Neuronal stem cell (in vitro differentiated cells): ENCODE results near the gene PTPRM.

ENCODE experiments used
- DNase-seq: peaks from one replicate; pipeline ENCODE4 v3.0.0-alpha.2; 2013; ENCODE audit warnings: low spot score
- H2AFZ ChIP-seq: one replicate; pipeline ENCODE4 v1.6.1; 2013; ENCODE audit warnings: mild to moderate bottlenecking, low read length, inconsistent platforms
- H2AK5ac ChIP-seq: 2 replicates; pipeline ENCODE4 v1.6.1; 2013; ENCODE audit warnings: low read depth, mild to moderate bottlenecking, inconsistent platforms, low read length, moderate library complexity, mixed read lengths
- H2BK120ac ChIP-seq: 2 replicates; pipeline ENCODE4 v1.6.1; 2013; ENCODE audit warnings: low read depth, mild to moderate bottlenecking, inconsistent platforms, low read length, moderate library complexity, mixed read lengths
- H2BK12ac ChIP-seq: one replicate; pipeline ENCODE4 v1.6.1; 2013; ENCODE audit warnings: low read length, inconsistent platforms
- H2BK15ac ChIP-seq: 2 replicates; pipeline ENCODE4 v1.6.1; 2013; ENCODE audit warnings: mild to moderate bottlenecking, low read length, inconsistent platforms, mixed read lengths
- H2BK5ac ChIP-seq: one replicate; pipeline ENCODE4 v1.6.1; 2013; ENCODE audit warnings: inconsistent platforms, mild to moderate bottlenecking, low read length, moderate library complexity
- H3K14ac ChIP-seq: one replicate; pipeline ENCODE4 v1.6.1; 2013; ENCODE audit warnings: low read length, inconsistent platforms
- H3K18ac ChIP-seq: 2 replicates; pipeline ENCODE4 v1.6.1; 2013; ENCODE audit warnings: low read length, inconsistent platforms
- H3K23ac ChIP-seq: 2 replicates; pipeline ENCODE4 v1.6.1; 2013; ENCODE audit warnings: low read depth, mild to moderate bottlenecking, mixed read lengths, low read length, inconsistent platforms; ENCODE audit not compliant: poor library complexity
- H3K27ac ChIP-seq: replicated peaks from 3 replicates; pipeline ENCODE4 v1.5.1; 2013; ENCODE audit warnings: low read length, inconsistent platforms
- H3K27me3 ChIP-seq, 3 experiments: 2 replicates each; pipeline ENCODE4 v1.6.1; 2013; ENCODE audit warnings: low read length in 3 of 3, mild to moderate bottlenecking in 2 of 3, inconsistent platforms in 1 of 3, low read depth in 1 of 3, mixed read lengths in 1 of 3, moderate library complexity in 1 of 3; ENCODE audit not compliant: control insufficient read depth in 3 of 3, insufficient read depth in 3 of 3
- H3K36me3 ChIP-seq, 2 donors: replicated peaks in 1 of 2; 2 replicates each; pipeline ENCODE4 v1.6.1; 2013; ENCODE audit warnings: low read length in 2 of 2; ENCODE audit not compliant: control insufficient read depth in 2 of 2, insufficient read depth in 2 of 2
- H3K4ac ChIP-seq: 2 replicates; pipeline ENCODE4 v1.6.1; 2013; ENCODE audit warnings: inconsistent platforms, mild to moderate bottlenecking, low read length, moderate library complexity
- H3K4me1 ChIP-seq, 2 donors: 1 replicate in 1 of 2; 2 replicates in 1 of 2; pipeline ENCODE4 v1.6.1; 2013; ENCODE audit warnings: low read length in 2 of 2, low read depth in 1 of 2; ENCODE audit not compliant: control insufficient read depth in 2 of 2, insufficient read depth in 1 of 2
- H3K4me2 ChIP-seq: one replicate; pipeline ENCODE4 v1.6.1; 2013; ENCODE audit warnings: mild to moderate bottlenecking, low read length, inconsistent platforms; ENCODE audit not compliant: insufficient read depth, poor library complexity, severe bottlenecking
- H3K4me3 ChIP-seq, 2 donors: 2 replicates each; pipeline ENCODE4 v1.5.1; 2013; ENCODE audit warnings: low read length in 2 of 2, mild to moderate bottlenecking in 2 of 2, inconsistent platforms in 1 of 2, moderate library complexity in 1 of 2
- H3K79me1 ChIP-seq: one replicate; pipeline ENCODE4 v1.6.1; 2013; ENCODE audit warnings: low read depth, mild to moderate bottlenecking, inconsistent platforms, low read length, moderate library complexity
- H3K9ac ChIP-seq: one replicate; pipeline ENCODE4 v1.6.1; 2013; ENCODE audit warnings: mild to moderate bottlenecking, low read depth, low read length, inconsistent platforms; ENCODE audit not compliant: poor library complexity
- H3K9me3 ChIP-seq, 2 donors: replicated peaks in 1 of 2; 2 replicates each; pipeline versions ENCODE3 to v1.6.1; 2013; ENCODE audit warnings: low read length in 2 of 2, mild to moderate bottlenecking in 2 of 2, inconsistent platforms in 1 of 2, low read depth in 1 of 2, mixed read lengths in 1 of 2, moderate library complexity in 1 of 2; ENCODE audit not compliant: control insufficient read depth in 2 of 2, insufficient read depth in 1 of 2
- H4K8ac ChIP-seq: one replicate; pipeline ENCODE4 v1.6.1; 2013; ENCODE audit warnings: low read depth, mild to moderate bottlenecking, inconsistent platforms, low read length, moderate library complexity
- H4K91ac ChIP-seq: one replicate; pipeline ENCODE4 v1.6.1; 2013; ENCODE audit warnings: low read length, low read depth, mild to moderate bottlenecking, inconsistent platforms; ENCODE audit not compliant: poor library complexity
- WGBS, 2 donors: extraction: QIAGEN DNeasy Blood & Tissue Kit; methylation state at CpG; one replicate each; pipeline ENCODE4 v1.1.7; 2013; ENCODE audit warnings: missing lambda C conversion rate in 2 of 2, mixed read lengths in 1 of 2; ENCODE audit not compliant: insufficient read length in 2 of 2, insufficient replicate concordance in 1 of 2; ENCODE audit errors: extremely low coverage in 2 of 2; 5-methylcytosine and 5-hydroxymethylcytosine counted together

Gene PTPRM

GRCh38 chr18:7977897-7978296, 410.8 kb downstream of the PTPRM start:
- no peak overlapping the region for H2AFZ ChIP-seq
- H3K4me2 ChIP-seq = no peak overlapping the region
- no peaks in the 10 kb centered on the region for H3K79me1 ChIP-seq
- H3K4ac ChIP-seq = no peak overlapping the region
- no peak overlapping the region for H4K91ac ChIP-seq
- no CpG with 5 or more reads among the region's 4 CpGs for WGBS, 2 donors
- no peak overlapping the region for H3K9ac ChIP-seq
- no peak overlapping the region for H2AK5ac ChIP-seq
- H2BK15ac ChIP-seq = no peak overlapping the region
- H3K4me1 ChIP-seq = peaks cover 2 to 3% of the 10 kb centered on the region in 2 donors
- H3K9me3 ChIP-seq = no peaks in the 10 kb centered on the region
- no peak overlapping the region for H2BK120ac ChIP-seq
- H3K18ac ChIP-seq = no peak overlapping the region
- no peaks in the 10 kb centered on the region for H3K36me3 ChIP-seq
- H3K14ac ChIP-seq = no peak overlapping the region
- H3K27me3 ChIP-seq = no peaks in the 10 kb centered on the region
- H2BK5ac ChIP-seq = no peak overlapping the region
- H4K8ac ChIP-seq = no peak overlapping the region
- no peak overlapping the region for H2BK12ac ChIP-seq
- H3K27ac ChIP-seq = no peak overlapping the region
- H3K4me3 ChIP-seq = no peak overlapping the region
- H3K23ac ChIP-seq = no peak overlapping the region
- no peak for DNase-seq

- H2BK15ac ChIP-seq = no peak overlapping the region
- no peak overlapping the region for H2AFZ ChIP-seq
- H2BK12ac ChIP-seq = no peak overlapping the region
- no peak overlapping the region for H3K4me2 ChIP-seq
- H3K27ac ChIP-seq = no peak overlapping the region
- H3K4ac ChIP-seq = no peak overlapping the region
- DNase-seq = no peak
- no peak overlapping the region for H3K14ac ChIP-seq
- no peak overlapping the region for H3K9ac ChIP-seq
- no peaks in the 10 kb centered on the region for H3K79me1 ChIP-seq
- no peak overlapping the region for H2BK120ac ChIP-seq
- no peak overlapping the region for H3K18ac ChIP-seq
- H3K23ac ChIP-seq = no peak overlapping the region
- no peak overlapping the region for H4K8ac ChIP-seq
- no peaks in the 10 kb centered on the region for H3K36me3 ChIP-seq
- no peak overlapping the region for H2AK5ac ChIP-seq
- no peaks in the 10 kb centered on the region for H3K27me3 ChIP-seq
- no peak overlapping the region for H2BK5ac ChIP-seq
- no peaks in the 10 kb centered on the region for H3K9me3 ChIP-seq
- WGBS, 2 donors = no CpG with 5 or more reads among the region's 4 CpGs
- H4K91ac ChIP-seq = no peak overlapping the region
- peaks cover 2 to 3% of the 10 kb centered on the region in 2 donors for H3K4me1 ChIP-seq
- no peak overlapping the region for H3K4me3 ChIP-seq
Observed at GRCh38 chr18:7978834-7979233, 411.7 kb downstream of the PTPRM start.

- Histone ChIP-seq H3K9ac (no peak overlapping the region), H3K27me3 (no peaks in the 10 kb centered on the region), H3K4me1 (peaks cover 2 to 5% of the 10 kb centered on the region in 2 donors), H3K27ac (no peak overlapping the region), H3K18ac (peak overlapping the region; percentile 49), H3K4ac (no peak overlapping the region), H3K36me3 (no peaks in the 10 kb centered on the region), H4K8ac (no peak overlapping the region), H3K4me3 (no peak overlapping the region), H2BK120ac (no peak overlapping the region), H2AFZ (no peak overlapping the region), H3K4me2 (no peak overlapping the region), H3K14ac (no peak overlapping the region), H2AK5ac (peak overlapping the region; percentile 40), H4K91ac (no peak overlapping the region), H2BK12ac (no peak overlapping the region), H2BK5ac (no peak overlapping the region), H2BK15ac (no peak overlapping the region), H3K23ac (no peak overlapping the region), H3K9me3 (no peaks in the 10 kb centered on the region), H3K79me1 (no peaks in the 10 kb centered on the region)
- no CpG with 5 or more reads among the region's 8 CpGs for WGBS, 2 donors
- no peak for DNase-seq
Observed at GRCh38 chr18:7979714-7980113, 412.6 kb downstream of the PTPRM start.

GRCh38 chr18:7980136-7980535, 413.0 kb downstream of the PTPRM start:
- no peak overlapping the region for H3K4ac ChIP-seq
- no peak overlapping the region for H2BK12ac ChIP-seq
- no peak overlapping the region for H4K91ac ChIP-seq
- no peak overlapping the region for H2BK5ac ChIP-seq
- no peak overlapping the region for H4K8ac ChIP-seq
- no peaks in the 10 kb centered on the region for H3K79me1 ChIP-seq
- H3K18ac ChIP-seq = no peak overlapping the region
- no CpG with 5 or more reads among the region's 3 CpGs for WGBS, 2 donors
- H3K27me3 ChIP-seq = no peaks in the 10 kb centered on the region
- no peaks in the 10 kb centered on the region for H3K36me3 ChIP-seq
- peak overlapping the region; percentile 40 for H2AK5ac ChIP-seq
- H3K4me3 ChIP-seq = no peak overlapping the region
- no peak overlapping the region for H3K9ac ChIP-seq
- peaks cover 2 to 5% of the 10 kb centered on the region in 2 donors for H3K4me1 ChIP-seq
- H3K9me3 ChIP-seq = no peaks in the 10 kb centered on the region
- no peak overlapping the region for H3K23ac ChIP-seq
- H3K27ac ChIP-seq = no peak overlapping the region
- no peak overlapping the region for H3K14ac ChIP-seq
- no peak overlapping the region for H2AFZ ChIP-seq
- no peak overlapping the region for H2BK120ac ChIP-seq
- no peak overlapping the region for H3K4me2 ChIP-seq
- H2BK15ac ChIP-seq = no peak overlapping the region
- no peak for DNase-seq
